IPS-18a (cell line): ENCODE measurements around the gene FAM237B.
A peak's percentile ranks its signal among the peaks of the same experiment; 100 is the strongest.

Source experiments
- H3K27ac ChIP-seq: one replicate; pipeline ENCODE4 v1.5.1; 2013; ENCODE audit warnings: low read length
- H3K27me3 ChIP-seq: one replicate; pipeline ENCODE4 v1.6.1; 2013; ENCODE audit warnings: mild to moderate bottlenecking, low read length; ENCODE audit not compliant: control insufficient read depth, insufficient read depth
- H3K36me3 ChIP-seq: one replicate; pipeline ENCODE4 v1.6.1; 2013; ENCODE audit warnings: low read depth, low read length; ENCODE audit not compliant: control insufficient read depth
- H3K4me1 ChIP-seq: one replicate; pipeline ENCODE4 v1.6.1; 2013; ENCODE audit warnings: low read depth, low read length; ENCODE audit not compliant: control insufficient read depth
- H3K4me3 ChIP-seq: one replicate; pipeline ENCODE4 v1.5.1; 2013; ENCODE audit warnings: low read length
- H3K9ac ChIP-seq: one replicate; pipeline ENCODE4 v1.6.1; 2013; ENCODE audit warnings: mild to moderate bottlenecking, low read length, moderate library complexity
- H3K9me3 ChIP-seq: one replicate; pipeline ENCODE4 v1.6.1; 2013; ENCODE audit warnings: low read depth, low read length; ENCODE audit not compliant: control insufficient read depth

The FAM237B gene

GRCh38 chr7:90326500-90326899 is 5.4 kb upstream of the FAM237B start:
- peaks cover under 1% of the 10 kb centered on the region for H3K4me1 ChIP-seq
- no peak overlapping the region for H3K9ac ChIP-seq
- H3K4me3 ChIP-seq, result no peak overlapping the region
- H3K27ac ChIP-seq, result no peak overlapping the region
- H3K9me3 ChIP-seq, result no peaks in the 10 kb centered on the region
- peaks cover 24% of the 10 kb centered on the region for H3K27me3 ChIP-seq
- H3K36me3 ChIP-seq, result no peaks in the 10 kb centered on the region

GRCh38 chr7:90322837-90323236 is 1.7 kb upstream of the FAM237B start:
- Histone ChIP-seq H3K4me1 (peaks cover 7% of the 10 kb centered on the region), H3K36me3 (no peaks in the 10 kb centered on the region), H3K9me3 (no peaks in the 10 kb centered on the region), H3K4me3 (no peak overlapping the region), H3K27me3 (peaks cover 55% of the 10 kb centered on the region), H3K27ac (no peak overlapping the region), H3K9ac (no peak overlapping the region)

GRCh38 chr7:90320418-90320800 is 695 bp downstream of the FAM237B start:
- Histone ChIP-seq H3K27me3 (peaks cover 55% of the 10 kb centered on the region), H3K36me3 (no peaks in the 10 kb centered on the region), H3K9ac (no peak overlapping the region), H3K4me1 (peaks cover 7% of the 10 kb centered on the region), H3K27ac (no peak overlapping the region), H3K9me3 (no peaks in the 10 kb centered on the region), H3K4me3 (peak overlapping the region; percentile 61)

GRCh38 chr7:90320014-90320413 is 1.1 kb downstream of the FAM237B start:
- Histone ChIP-seq H3K9ac (no peak overlapping the region), H3K4me3 (no peak overlapping the region), H3K36me3 (no peaks in the 10 kb centered on the region), H3K4me1 (peaks cover 7% of the 10 kb centered on the region), H3K9me3 (no peaks in the 10 kb centered on the region), H3K27me3 (peaks cover 55% of the 10 kb centered on the region), H3K27ac (no peak overlapping the region)

GRCh38 chr7:90313907-90314306 is 7.2 kb downstream of the FAM237B start:
- peaks cover 5% of the 10 kb centered on the region for H3K27me3 ChIP-seq
- H3K4me3 ChIP-seq, result no peak overlapping the region
- no peaks in the 10 kb centered on the region for H3K9me3 ChIP-seq
- H3K4me1 ChIP-seq, result no peaks in the 10 kb centered on the region
- no peaks in the 10 kb centered on the region for H3K36me3 ChIP-seq
- no peak overlapping the region for H3K9ac ChIP-seq
- no peak overlapping the region for H3K27ac ChIP-seq

GRCh38 chr7:90312745-90313144 is 8.4 kb downstream of the FAM237B start:
- Histone ChIP-seq H3K27ac (no peak overlapping the region), H3K27me3 (no peaks in the 10 kb centered on the region), H3K9ac (no peak overlapping the region), H3K36me3 (no peaks in the 10 kb centered on the region), H3K4me1 (no peaks in the 10 kb centered on the region), H3K9me3 (no peaks in the 10 kb centered on the region), H3K4me3 (no peak overlapping the region)

- no peaks in the 10 kb centered on the region for H3K36me3 ChIP-seq
- no peak overlapping the region for H3K9ac ChIP-seq
- no peaks in the 10 kb centered on the region for H3K9me3 ChIP-seq
- no peaks in the 10 kb centered on the region for H3K27me3 ChIP-seq
- H3K4me1 ChIP-seq, result no peaks in the 10 kb centered on the region
- H3K4me3 ChIP-seq, result no peak overlapping the region
- no peak overlapping the region for H3K27ac ChIP-seq
Observed at GRCh38 chr7:90311175-90311574, 9.9 kb downstream of the FAM237B start.

GRCh38 chr7:90309872-90310271 is 11.2 kb downstream of the FAM237B start:
- no peaks in the 10 kb centered on the region for H3K27me3 ChIP-seq
- H3K9ac ChIP-seq, result no peak overlapping the region
- no peaks in the 10 kb centered on the region for H3K9me3 ChIP-seq
- H3K36me3 ChIP-seq, result no peaks in the 10 kb centered on the region
- no peaks in the 10 kb centered on the region for H3K4me1 ChIP-seq
- H3K4me3 ChIP-seq, result no peak overlapping the region
- H3K27ac ChIP-seq, result no peak overlapping the region

- no peaks in the 10 kb centered on the region for H3K27me3 ChIP-seq
- no peak overlapping the region for H3K27ac ChIP-seq
- H3K9me3 ChIP-seq, result no peaks in the 10 kb centered on the region
Observed at GRCh38 chr7:90303241-90303640, 17.9 kb downstream of the FAM237B start.

GRCh38 chr7:90298145-90299038 is 22.7 kb downstream of the FAM237B start:
- Histone ChIP-seq H3K9ac (no peak overlapping the region), H3K27me3 (no peaks in the 10 kb centered on the region), H3K36me3 (no peaks in the 10 kb centered on the region), H3K9me3 (peaks cover 3% of the 10 kb centered on the region), H3K27ac (no peak overlapping the region), H3K4me1 (no peaks in the 10 kb centered on the region), H3K4me3 (no peak overlapping the region)

More at GRCh38 chr7:90303241-90303640, 17.9 kb downstream of the FAM237B start:
- no peaks in the 10 kb centered on the region for H3K4me1 ChIP-seq
- no peaks in the 10 kb centered on the region for H3K36me3 ChIP-seq
- no peak overlapping the region for H3K4me3 ChIP-seq
- H3K9ac ChIP-seq, result no peak overlapping the region

GRCh38 chr7:90290244-90291113 is 30.6 kb downstream of the FAM237B start:
- Histone ChIP-seq H3K9me3 (peaks cover 15% of the 10 kb centered on the region), H3K27ac (no peak overlapping the region), H3K36me3 (no peaks in the 10 kb centered on the region), H3K4me1 (no peaks in the 10 kb centered on the region), H3K27me3 (no peaks in the 10 kb centered on the region), H3K9ac (no peak overlapping the region), H3K4me3 (no peak overlapping the region)
